Left ventricle myocardium inferior (tissue), 1 donor: Measurements from ENCODE around the gene COL18A1. TPM values are rescaled to one million over a fixed set of nuclear protein-coding genes. Genes with fewer than 3 reads are reported as not detected.

Experiments
- DNase-seq: peaks from one replicate; pipeline ENCODE4 v3.0.0-alpha.2; 2020
- H3K27ac ChIP-seq: fragments of 200-600 bp; replicated peaks from 2 replicates; pipeline ENCODE4 v1.8.0; 2021
- H3K27me3 ChIP-seq: fragments of 200-600 bp; 2 replicates; pipeline ENCODE4 v1.8.0; 2021; ENCODE audit warnings: low read depth
- H3K36me3 ChIP-seq: fragments of 200-600 bp; 2 replicates; pipeline ENCODE4 v1.8.0; 2021
- H3K4me1 ChIP-seq: fragments of 200-600 bp; 2 replicates; pipeline ENCODE4 v1.8.0; 2021
- H3K4me3 ChIP-seq: fragments of 200-600 bp; 2 replicates; pipeline ENCODE4 v1.8.0; 2021; ENCODE audit warnings: mild to moderate bottlenecking, moderate library complexity
- H3K9me3 ChIP-seq: fragments of 200-600 bp; replicated peaks from 2 replicates; pipeline ENCODE4 v1.8.0; 2021
- CTCF ChIP-seq: fragments of 200-600 bp; IDR thresholded peaks from 2 replicates; pipeline ENCODE4 v1.8.0; 2021; ENCODE audit warnings: antibody characterized with exemption, mild to moderate bottlenecking, borderline replicate concordance
- intact Hi-C: fragments of 100-400 bp; cut with micrococcal nuclease; formaldehyde crosslinking; loops from one replicate; pipeline ENCODE4 v1.11.0; 2022
- total RNA-seq: library from RNA; stranded (reverse); fragmentation: NEBNext Ultra II Directional; extraction: Animal tissue kit (Norgen Biotek cat#: 25700); gene quantifications from one replicate; pipeline ENCODE4 v1.2.1, GENCODE V29; 2021
- donor health status: DM: no; HTN: yes; CAD: no; lungs with severe emphysema.

COL18A1 gene
- total RNA-seq, 1 donor from 2014 or later = 66.5 TPM

GRCh38 chr21:45414396-45415187 is 9.6 kb downstream of the COL18A1 start:
- peaks cover 89% of the 10 kb centered on the region for H3K4me1 ChIP-seq
- intact Hi-C loops = no loop called here
- no peaks in the 10 kb centered on the region for H3K27me3 ChIP-seq
- no peaks in the 10 kb centered on the region for H3K36me3 ChIP-seq
- peak overlapping the region; percentile 36 for H3K27ac ChIP-seq
- no peaks in the 10 kb centered on the region for H3K9me3 ChIP-seq
- TF ChIP-seq CTCF = no peak
- H3K4me3 ChIP-seq = no peak overlapping the region
- peak; percentile 11 for DNase-seq

GRCh38 chr21:45415188-45415942 is 10.4 kb downstream of the COL18A1 start:
- Histone ChIP-seq H3K27ac (no peak overlapping the region), H3K4me1 (peaks cover 89% of the 10 kb centered on the region), H3K9me3 (no peaks in the 10 kb centered on the region), H3K36me3 (no peaks in the 10 kb centered on the region), H3K27me3 (no peaks in the 10 kb centered on the region), H3K4me3 (no peak overlapping the region)
- peak; percentile 13 for DNase-seq
- intact Hi-C loops = no loop called here
- TF ChIP-seq CTCF = no peak

GRCh38 chr21:45415943-45416611 is 11.1 kb downstream of the COL18A1 start:
- DNase-seq = peak; percentile 13
- H3K9me3 ChIP-seq = no peaks in the 10 kb centered on the region
- intact Hi-C loops = no loop called here
- no peaks in the 10 kb centered on the region for H3K27me3 ChIP-seq
- H3K27ac ChIP-seq = no peak overlapping the region
- no peaks in the 10 kb centered on the region for H3K36me3 ChIP-seq
- no peak for TF ChIP-seq CTCF
- no peak overlapping the region for H3K4me3 ChIP-seq
- peaks cover 89% of the 10 kb centered on the region for H3K4me1 ChIP-seq

GRCh38 chr21:45416620-45417019 is 11.7 kb downstream of the COL18A1 start:
- Histone ChIP-seq H3K27me3 (no peaks in the 10 kb centered on the region), H3K4me1 (peaks cover 91% of the 10 kb centered on the region), H3K27ac (no peak overlapping the region), H3K9me3 (no peaks in the 10 kb centered on the region), H3K36me3 (no peaks in the 10 kb centered on the region), H3K4me3 (no peak overlapping the region)
- no peak for TF ChIP-seq CTCF
- peak; percentile 5 for DNase-seq
- intact Hi-C loops = no loop called here

GRCh38 chr21:45417256-45417950 is 12.4 kb downstream of the COL18A1 start:
- Histone ChIP-seq H3K4me3 (no peak overlapping the region), H3K4me1 (peaks cover 85% of the 10 kb centered on the region), H3K27me3 (no peaks in the 10 kb centered on the region), H3K27ac (peak overlapping the region; percentile 16), H3K36me3 (no peaks in the 10 kb centered on the region), H3K9me3 (no peaks in the 10 kb centered on the region)
- intact Hi-C loops = no loop called here
- TF ChIP-seq CTCF = no peak
- peak; percentile 13 for DNase-seq
